Natural killer cell treated with Interleukin-12 subunit alpha and Interleukin-12 subunit beta and Interleukin-15 and Interleukin-18, amount 100 ng/mL, for 72 hours (primary cell): ENCODE measurements around the gene OR4D2. TPM values are rescaled to one million over a fixed set of nuclear protein-coding genes. Genes with fewer than 3 reads are reported as not detected.
A peak's percentile ranks its signal among the peaks of the same experiment; 100 is the strongest.

Experiments used
- ATAC-seq, 2 donors: fragments of 150-1000 bp; cut with Tn5 transposase in 1 of 2; sonication (Bioruptor Pico), chemical (Tn5 transposase) in 1 of 2; 2 replicates each; pipeline ENCODE4 v1.10.0; 2021
- DNase-seq: peaks from one replicate; pipeline ENCODE4 v3.0.0; 2022; ENCODE audit warnings: low spot score
- H3K27ac Mint-ChIP-seq, 2 donors: 1 replicate in 1 of 2; 2 replicates in 1 of 2; pipeline ENCODE4 v1.8.0; 2022; ENCODE audit warnings: mixed read lengths in 2 of 2, mild to moderate bottlenecking in 1 of 2, moderate library complexity in 1 of 2
- H3K27me3 Mint-ChIP-seq, 2 donors: 1 replicate in 1 of 2; 2 replicates in 1 of 2; pipeline ENCODE4 v1.8.0; 2022; ENCODE audit warnings: mixed read lengths in 2 of 2
- H3K36me3 Mint-ChIP-seq: one replicate; pipeline ENCODE4 v1.8.0; 2022; ENCODE audit warnings: mixed read lengths
- H3K4me1 Mint-ChIP-seq, 2 donors: 1 replicate in 1 of 2; 2 replicates in 1 of 2; pipeline ENCODE4 v1.8.0; 2022; ENCODE audit warnings: low read depth in 2 of 2, mixed read lengths in 2 of 2, mild to moderate bottlenecking in 1 of 2
- H3K4me3 Mint-ChIP-seq: one replicate; pipeline ENCODE4 v1.8.0; 2022; ENCODE audit warnings: mixed read lengths
- H3K9me3 Mint-ChIP-seq: 2 replicates; pipeline ENCODE4 v1.8.0; 2022; ENCODE audit warnings: mixed read lengths
- total RNA-seq, 2 donors: library from RNA; stranded (reverse); gene quantifications; one replicate each; pipeline ENCODE4 v1.2.3, GENCODE V29; 2022

The OR4D2 gene
- total RNA-seq, 2 donors from 2014 or later = not detected

- no peak for ATAC-seq
- H3K9me3 Mint-ChIP-seq = no peaks in the 10 kb centered on the region
- H3K27me3 Mint-ChIP-seq = no peaks in the 10 kb centered on the region
- H3K4me1 Mint-ChIP-seq = no peaks in the 10 kb centered on the region
- H3K4me3 Mint-ChIP-seq = no peak overlapping the region
- DNase-seq = no peak
- no peak overlapping the region for H3K27ac Mint-ChIP-seq
- H3K36me3 Mint-ChIP-seq = peaks cover 14% of the 10 kb centered on the region
These were observed 39.2 kb downstream of the OR4D2 start for GRCh38 chr17:58205936-58206335.

GRCh38 chr17:58207451-58207850 is 40.7 kb downstream of the OR4D2 start:
- Mint-ChIP-seq H3K27me3 (no peaks in the 10 kb centered on the region), H3K4me3 (no peak overlapping the region), H3K27ac (no peak overlapping the region), H3K4me1 (no peaks in the 10 kb centered on the region), H3K9me3 (no peaks in the 10 kb centered on the region), H3K36me3 (peaks cover 14% of the 10 kb centered on the region)
- ATAC-seq (no peak), DNase-seq (no peak)

- no peaks in the 10 kb centered on the region for H3K27me3 Mint-ChIP-seq
- H3K4me3 Mint-ChIP-seq = no peak overlapping the region
- H3K9me3 Mint-ChIP-seq = no peaks in the 10 kb centered on the region
- H3K27ac Mint-ChIP-seq = no peak overlapping the region
- no peaks in the 10 kb centered on the region for H3K4me1 Mint-ChIP-seq
- ATAC-seq (no peak), DNase-seq (no peak)
- H3K36me3 Mint-ChIP-seq = peaks cover 14% of the 10 kb centered on the region
These were observed 41.6 kb downstream of the OR4D2 start for GRCh38 chr17:58208344-58208743.

- peaks cover 14% of the 10 kb centered on the region for H3K36me3 Mint-ChIP-seq
These were observed 44.1 kb downstream of the OR4D2 start for GRCh38 chr17:58210922-58211321.

GRCh38 chr17:58215685-58216084 is 48.9 kb downstream of the OR4D2 start:
- Mint-ChIP-seq H3K27me3 (no peaks in the 10 kb centered on the region), H3K36me3 (no peaks in the 10 kb centered on the region)

More at GRCh38 chr17:58210922-58211321, 44.1 kb downstream of the OR4D2 start:
- DNase-seq = no peak
- no peaks in the 10 kb centered on the region for H3K27me3 Mint-ChIP-seq
- no peaks in the 10 kb centered on the region for H3K9me3 Mint-ChIP-seq
- no peak overlapping the region for H3K27ac Mint-ChIP-seq
- H3K4me3 Mint-ChIP-seq = no peak overlapping the region
- H3K4me1 Mint-ChIP-seq = no peaks in the 10 kb centered on the region
- no peak for ATAC-seq

GRCh38 chr17:58217766-58218165 is 51.0 kb downstream of the OR4D2 start:
- Mint-ChIP-seq H3K4me1 (peaks cover 25 to 31% of the 10 kb centered on the region in 2 donors), H3K27ac (peak overlapping the region; percentile 85 to 97), H3K9me3 (no peaks in the 10 kb centered on the region), H3K27me3 (peaks cover 0 to 2% of the 10 kb centered on the region in 2 donors), H3K4me3 (peak overlapping the region; percentile 34), H3K36me3 (no peaks in the 10 kb centered on the region)
- DNase-seq (no peak), ATAC-seq (no peak)

More at GRCh38 chr17:58215685-58216084, 48.9 kb downstream of the OR4D2 start:
- Mint-ChIP-seq H3K4me1 (peaks cover 19 to 23% of the 10 kb centered on the region in 2 donors), H3K4me3 (no peak overlapping the region), H3K9me3 (no peaks in the 10 kb centered on the region), H3K27ac (no peak overlapping the region)
- ATAC-seq = no peak
- DNase-seq = no peak

- H3K27me3 Mint-ChIP-seq = peaks cover 3 to 5% of the 10 kb centered on the region in 2 donors
- ATAC-seq (peak; percentile 99), DNase-seq (peak; percentile 95)
- H3K4me1 Mint-ChIP-seq = peaks cover 27 to 35% of the 10 kb centered on the region in 2 donors
- H3K27ac Mint-ChIP-seq = peak within 1 kb of the TSS; percentile 85 to 97
- H3K4me3 Mint-ChIP-seq = peak within 1 kb of the TSS; percentile 96
- H3K36me3 Mint-ChIP-seq = no peaks in the 10 kb centered on the region
- no peaks in the 10 kb centered on the region for H3K9me3 Mint-ChIP-seq
These were observed 52.4 kb downstream of the OR4D2 start, which contains the start of gene MKS1 for GRCh38 chr17:58219007-58219788. MKS1 (minus strand) TSS chr17:58219255; CDS start chr17:58219230, 25 bp downstream.

GRCh38 chr17:58219789-58220183 is 53.0 kb downstream of the OR4D2 start:
- Mint-ChIP-seq H3K36me3 (no peaks in the 10 kb centered on the region), H3K27ac (peak overlapping the region; percentile 85 to 97), H3K27me3 (peaks cover 8 to 9% of the 10 kb centered on the region in 2 donors), H3K9me3 (no peaks in the 10 kb centered on the region), H3K4me3 (peak overlapping the region; percentile 96), H3K4me1 (peaks cover 28 to 40% of the 10 kb centered on the region in 2 donors)
- ATAC-seq = no peak
- DNase-seq = no peak

Other genes starting within 250 kb of the OR4D2 start
- under 1 TPM in 1 of 2 donors, not detected in 1; 0.19 TPM for gene CUEDC1, start 211.6 kb upstream of the OR4D2 start, total RNA-seq
- gene VEZF1, start 178.7 kb upstream of the OR4D2 start, total RNA-seq = 10 to 100 TPM; 29.1 to 31.8 TPM
- gene SRSF1, start 159.7 kb upstream of the OR4D2 start, total RNA-seq = 100 to 1,000 TPM; 327 to 426 TPM
- 10 to 100 TPM; 27.9 to 37.9 TPM for gene DYNLL2, start 83.6 kb upstream of the OR4D2 start, total RNA-seq
- gene OR4D1, start 18.6 kb upstream of the OR4D2 start, total RNA-seq = under 1 TPM in 1 of 2 donors, not detected in 1; 0.25 TPM
- gene EPX, start 25.7 kb downstream of the OR4D2 start, total RNA-seq = not detected
- 10 to 100 TPM; 13.2 to 20.2 TPM for gene MKS1, start 52.3 kb downstream of the OR4D2 start, total RNA-seq
- gene LPO, start 71.6 kb downstream of the OR4D2 start, total RNA-seq = not detected
- gene MPO, start 114.0 kb downstream of the OR4D2 start, total RNA-seq = not detected
- 10 to 100 TPM; 54.0 to 82.3 TPM for gene TSPOAP1, start 161.8 kb downstream of the OR4D2 start, total RNA-seq
- gene SUPT4H1, start 185.2 kb downstream of the OR4D2 start, total RNA-seq = 100 to 1,000 TPM in 1 of 2 donors, 10 to 100 TPM in 1; 84.0 to 143 TPM